PC-3 (cell line): ENCODE data around the gene BMP8B.

Experiments used
- EZH2 ChIP-seq: fragments of 300-600 bp; sonication (generic); IDR thresholded peaks from one replicate; pipeline ENCODE4 v1.6.1; 2017; ENCODE audit warnings: antibody characterized with exemption, mild to moderate bottlenecking, low read length; ENCODE audit not compliant: unreplicated experiment
- TF ChIP-seq, protein P1 (sequence below): fragments of 300-600 bp; sonication (generic); conservative IDR thresholded peaks from 2 replicates; pipeline ENCODE4 v1.5.1; 2017; ENCODE audit warnings: antibody characterized with exemption, low read depth, mild to moderate bottlenecking, low read length

DNA sequence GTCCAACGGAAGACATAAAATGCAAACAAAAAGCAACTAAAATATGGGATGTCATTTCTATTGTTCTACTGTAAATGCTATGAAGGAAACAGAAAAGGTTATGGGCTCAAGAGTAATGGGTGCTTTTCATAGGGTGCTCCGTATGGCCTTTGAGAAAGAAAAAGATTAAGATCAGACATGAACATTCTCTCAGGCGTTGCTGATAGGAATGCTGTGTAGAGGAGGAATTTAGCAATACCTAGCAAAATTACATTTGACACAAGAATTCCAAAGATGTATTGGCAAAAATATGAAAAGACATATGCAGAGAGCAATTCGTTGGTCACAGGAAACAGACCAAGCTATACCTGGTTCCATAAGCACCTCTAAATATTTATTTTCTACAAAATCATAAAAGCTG lies 11.8 kb downstream of the BMP8B start:
- TF ChIP-seq, protein P1, sequence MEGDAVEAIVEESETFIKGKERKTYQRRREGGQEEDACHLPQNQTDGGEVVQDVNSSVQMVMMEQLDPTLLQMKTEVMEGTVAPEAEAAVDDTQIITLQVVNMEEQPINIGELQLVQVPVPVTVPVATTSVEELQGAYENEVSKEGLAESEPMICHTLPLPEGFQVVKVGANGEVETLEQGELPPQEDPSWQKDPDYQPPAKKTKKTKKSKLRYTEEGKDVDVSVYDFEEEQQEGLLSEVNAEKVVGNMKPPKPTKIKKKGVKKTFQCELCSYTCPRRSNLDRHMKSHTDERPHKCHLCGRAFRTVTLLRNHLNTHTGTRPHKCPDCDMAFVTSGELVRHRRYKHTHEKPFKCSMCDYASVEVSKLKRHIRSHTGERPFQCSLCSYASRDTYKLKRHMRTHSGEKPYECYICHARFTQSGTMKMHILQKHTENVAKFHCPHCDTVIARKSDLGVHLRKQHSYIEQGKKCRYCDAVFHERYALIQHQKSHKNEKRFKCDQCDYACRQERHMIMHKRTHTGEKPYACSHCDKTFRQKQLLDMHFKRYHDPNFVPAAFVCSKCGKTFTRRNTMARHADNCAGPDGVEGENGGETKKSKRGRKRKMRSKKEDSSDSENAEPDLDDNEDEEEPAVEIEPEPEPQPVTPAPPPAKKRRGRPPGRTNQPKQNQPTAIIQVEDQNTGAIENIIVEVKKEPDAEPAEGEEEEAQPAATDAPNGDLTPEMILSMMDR, result no peak
- no peak for TF ChIP-seq EZH2
